Right ventricle myocardium inferior (tissue), 1 donor: ENCODE data around the gene AJUBA. TPM values are rescaled to one million over a fixed set of nuclear protein-coding genes. Genes with fewer than 3 reads are reported as not detected.
"Not testable (repeated sequence)": the region's sequence is repeated elsewhere in the genome, so short reads cannot be mapped to it uniquely, and the experiment has no call there.

Source experiments
- ATAC-seq: fragments of 200-7000 bp; cut with Tn5 transposase; one replicate; pipeline ENCODE4 v1.9.1; 2020; ENCODE audit warnings: mild to moderate bottlenecking, moderate library complexity
- DNase-seq: peaks from one replicate; pipeline ENCODE4 v3.0.0; 2021; ENCODE audit errors: missing footprints
- intact Hi-C: fragments of 100-400 bp; cut with DNase I; formaldehyde crosslinking; loops from one replicate; pipeline ENCODE4 v1.11.0; 2022
- long read RNA-seq: library from polyadenylated mRNA; unstranded; transcript quantifications from one replicate; pipeline ENCODE4 v2.0.0, GENCODE V29; 2021
- total RNA-seq: library from RNA; stranded (reverse); fragmentation: NEBNext Ultra II Directional; extraction: Animal tissue kit (Norgen Biotek cat#: 25700); gene quantifications from one replicate; pipeline ENCODE4 v1.2.1, GENCODE V29; 2021
- donor health status: DM: no; HTN: yes; CAD: no; lungs with severe emphysema.

AJUBA gene
- total RNA-seq: 13.1 TPM
- long read RNA-seq, full-length matches to known transcripts: 10 of 12 reads
- long read RNA-seq, partial matches to known transcripts: 0 of 12 reads
- long read RNA-seq, other reads (novel, unspliced or antisense): 2 of 12 reads

DNA sequence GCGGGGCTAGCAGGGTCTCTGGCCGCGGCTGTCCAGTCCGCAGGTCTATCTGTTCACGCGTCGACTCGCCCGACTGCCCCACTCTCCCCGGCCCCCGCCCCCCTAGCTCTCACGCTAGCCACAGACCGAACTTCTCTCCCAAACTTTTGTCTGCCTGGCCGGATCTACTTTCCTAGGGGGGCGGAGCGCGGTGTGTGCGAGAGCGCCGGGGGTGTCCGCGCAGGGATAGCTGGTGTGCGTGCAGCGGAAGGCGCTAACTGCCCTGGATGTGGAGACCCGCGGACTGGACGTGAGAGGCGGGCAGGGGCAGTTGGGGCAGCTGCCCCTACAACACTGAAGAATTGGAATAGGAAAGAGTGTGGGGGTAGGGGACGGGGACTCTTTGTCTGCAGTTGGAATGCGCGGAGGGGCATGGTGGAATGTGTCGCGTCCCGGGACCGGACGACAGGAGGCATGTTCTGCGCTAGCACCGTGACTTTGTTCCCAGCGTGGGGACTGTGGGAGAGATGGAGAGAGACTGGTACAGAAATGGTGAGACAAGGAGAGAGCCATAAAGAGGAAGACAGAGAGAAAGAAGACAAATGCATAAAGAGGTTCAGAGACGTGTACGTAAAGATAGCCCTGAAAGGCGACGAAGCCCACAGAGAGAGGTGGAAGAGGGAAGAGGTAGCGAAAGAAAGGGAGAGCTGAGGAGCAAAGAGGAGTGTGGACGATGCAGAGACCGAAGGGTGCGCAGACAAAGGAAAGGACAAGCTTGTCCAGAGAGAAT is at the start of gene AJUBA:
Gene AJUBA, minus strand, starts transcription at position 75 of the 769 bp plus-strand sequence. CDS start 285 bp downstream, outside the sequence.
- intact Hi-C loops: loop anchor here (2.0 kb wide), 1 partner anchor 52 kb away; no protein-coding TSS in a partner anchor
- ATAC-seq (peak; percentile 87), DNase-seq (peak; percentile 94)

DNA sequence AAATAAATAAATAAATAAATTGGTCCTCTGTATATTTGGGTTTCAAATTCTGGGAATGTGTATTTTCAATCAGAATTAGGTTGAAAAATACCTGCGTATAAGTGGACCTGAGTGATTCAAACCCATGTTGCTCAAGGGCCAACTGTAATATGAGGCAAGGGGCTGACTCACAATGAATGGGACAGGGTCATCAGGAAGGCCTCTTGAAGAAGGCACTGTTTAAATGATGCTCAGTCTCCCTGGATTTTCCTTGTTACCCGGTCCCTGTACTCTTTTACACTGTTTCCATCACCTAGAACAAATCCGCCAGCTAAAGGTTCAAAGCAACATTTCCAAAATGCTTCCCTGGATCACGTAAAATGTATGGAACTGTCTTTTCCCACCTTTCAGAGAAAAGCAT is 48.6 kb upstream of the AJUBA start:
- DNase-seq (no peak), ATAC-seq (no peak)
- intact Hi-C loops: no loop called here

DNA sequence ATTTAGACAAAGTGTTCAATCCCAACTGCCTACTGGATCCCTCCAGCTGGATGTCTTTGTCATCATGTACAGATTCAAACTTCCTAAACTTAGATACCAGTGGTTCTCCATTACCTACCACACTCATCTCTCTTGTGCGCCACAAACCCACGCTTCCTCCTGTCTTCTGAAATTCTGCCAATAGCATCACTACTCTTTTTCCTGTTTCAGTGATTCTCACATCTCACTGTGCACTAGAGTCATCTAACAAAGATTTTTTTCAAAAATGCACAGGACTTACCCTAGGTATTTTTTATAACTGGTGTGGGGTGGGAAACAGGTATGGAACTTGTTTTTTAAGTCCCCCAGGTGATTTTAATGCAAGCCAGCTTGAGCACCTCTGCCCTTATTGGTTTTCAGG is 46.4 kb upstream of the AJUBA start:
- DNase-seq (no peak), ATAC-seq (no peak)
- intact Hi-C loops: no loop called here

DNA sequence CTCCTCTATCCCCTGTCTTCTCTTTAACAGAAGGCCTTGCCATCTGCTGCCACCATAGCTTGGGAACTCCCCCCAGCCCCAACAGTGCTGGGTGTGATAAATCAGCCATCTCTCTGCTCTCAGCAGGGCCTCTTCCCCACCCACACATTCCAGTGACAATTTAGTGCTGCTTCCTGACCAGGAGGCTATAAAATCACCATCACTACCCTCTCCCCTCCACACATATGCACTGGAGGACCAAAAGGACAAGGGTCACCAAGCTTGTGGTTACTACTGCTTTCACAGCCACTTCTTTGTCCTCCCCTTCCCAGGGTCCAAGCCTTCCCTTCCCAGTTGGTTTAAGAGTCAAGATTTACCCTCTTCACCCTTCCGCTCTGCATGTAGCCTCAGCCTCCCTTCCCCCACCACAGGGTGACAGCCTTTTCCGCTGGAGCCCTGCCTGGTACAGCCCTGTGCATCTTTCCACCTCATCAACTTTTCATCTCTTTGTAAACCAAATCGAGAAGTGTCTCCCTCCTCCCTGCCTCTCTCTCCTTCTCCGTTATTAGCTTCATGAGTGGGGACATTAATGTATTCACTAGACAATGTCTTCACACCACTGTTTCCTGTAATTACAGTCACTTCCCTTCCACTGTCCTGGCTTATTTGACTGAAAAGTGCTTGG is 42.9 kb upstream of the AJUBA start:
- DNase-seq: no peak
- intact Hi-C loops: no loop called here
- no peak for ATAC-seq

DNA sequence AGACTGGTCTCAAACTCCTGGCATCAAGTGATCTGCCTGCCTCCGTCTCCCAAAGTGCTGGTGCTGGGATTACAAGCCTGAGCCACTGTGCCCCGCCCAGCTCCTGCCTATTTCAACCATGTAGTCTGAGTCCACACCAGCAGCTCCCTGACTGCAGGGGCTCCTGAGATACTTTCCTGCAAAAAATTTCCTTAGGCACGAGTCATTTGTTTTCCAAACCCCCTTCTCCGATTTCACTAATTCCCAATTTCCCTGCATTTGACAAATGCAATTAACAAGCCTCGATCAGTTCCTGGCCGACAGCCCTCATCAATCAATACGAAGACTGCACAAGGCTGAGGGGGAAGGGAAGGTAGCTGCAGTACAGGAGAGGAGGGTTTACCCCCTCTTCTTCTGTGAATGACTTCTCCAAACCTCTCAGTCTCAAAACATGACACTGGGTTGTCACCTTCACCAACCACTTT is 42.3 kb upstream of the AJUBA start:
- intact Hi-C loops: no loop called here

DNA sequence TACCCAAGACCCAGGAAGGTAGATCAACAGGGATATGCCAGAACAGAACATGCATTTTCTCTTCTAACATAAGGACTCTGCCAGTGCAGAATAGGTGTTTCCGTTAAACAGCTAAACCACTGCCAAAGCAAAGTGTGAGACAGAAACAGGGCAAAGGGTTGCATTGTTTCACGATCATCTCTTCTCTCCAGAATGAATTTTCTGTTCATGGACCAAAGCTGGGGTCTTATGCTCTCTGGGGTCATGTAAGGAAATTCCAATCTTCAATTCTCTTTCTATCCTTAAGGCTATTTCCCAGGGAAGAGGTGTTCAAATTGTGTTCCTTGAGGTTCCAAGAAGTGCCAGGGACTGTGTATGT is 41.4 kb upstream of the AJUBA start:
- DNase-seq (no peak), ATAC-seq (no peak)
- intact Hi-C loops: no loop called here

More for the DNA sequence above, 42.3 kb upstream of the AJUBA start:
- DNase-seq: no peak
- no peak for ATAC-seq

DNA sequence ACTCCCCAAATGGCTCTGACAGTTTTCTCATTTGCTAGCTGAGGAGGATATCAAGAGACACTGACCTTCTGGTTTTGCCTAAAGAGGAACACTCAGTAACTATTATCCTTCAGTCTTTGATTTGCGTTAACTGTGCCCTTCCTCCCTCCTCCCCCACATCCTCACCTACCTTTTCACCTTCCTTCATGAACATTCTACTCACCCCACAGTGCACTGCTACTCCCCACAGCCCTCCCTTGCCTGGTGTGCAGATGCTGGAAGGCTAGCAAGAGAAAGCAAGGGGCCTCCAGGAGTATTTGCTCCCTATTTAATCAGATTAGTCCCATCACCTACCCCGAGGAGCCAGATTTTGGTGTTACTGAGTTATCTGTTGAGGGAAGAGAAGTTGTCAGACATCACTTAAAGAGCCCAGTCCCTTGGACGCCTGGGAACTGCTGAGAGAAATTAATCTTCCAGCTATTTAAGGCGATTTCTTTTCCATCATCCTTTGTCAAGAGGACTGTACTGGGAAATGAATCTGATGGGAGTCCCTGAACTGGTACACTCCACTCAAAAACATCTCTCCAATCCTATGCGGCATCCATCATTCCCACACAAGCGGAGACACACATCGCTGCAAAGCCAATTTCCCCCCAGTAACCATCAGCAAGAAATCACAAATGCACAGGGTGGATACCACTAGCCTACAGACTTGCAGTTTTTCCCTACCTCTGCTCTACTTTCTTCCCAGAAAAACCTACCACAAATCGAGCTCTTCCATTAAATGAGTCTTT is 40.9 kb upstream of the AJUBA start:
- ATAC-seq: no peak
- intact Hi-C loops: no loop called here
- no peak for DNase-seq

DNA sequence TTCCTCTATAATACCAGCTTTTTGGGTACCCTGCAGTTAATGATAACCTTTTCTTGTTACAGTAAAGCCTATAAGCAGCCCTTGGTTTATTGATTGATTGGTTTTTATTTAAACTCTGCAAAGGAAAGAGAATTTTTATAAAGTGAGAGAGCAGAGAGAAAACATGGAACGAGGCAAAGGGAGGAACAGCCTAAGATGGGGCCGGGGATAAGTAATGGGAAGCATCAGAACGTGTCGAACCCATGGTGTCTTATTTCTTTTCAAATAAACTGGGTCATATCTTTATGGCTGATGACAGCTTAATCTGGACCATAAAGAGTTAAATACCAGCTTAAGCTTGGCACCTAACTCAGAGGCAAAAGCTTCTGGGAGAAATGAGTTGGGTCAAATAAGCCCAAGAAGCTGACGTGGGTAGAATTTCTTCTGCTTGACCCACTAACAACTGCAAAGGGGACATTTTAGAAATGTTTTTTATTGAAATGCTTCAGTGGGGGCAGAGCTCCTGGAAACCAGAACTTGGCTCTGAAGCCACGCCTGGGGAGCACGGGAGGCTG is 39.6 kb upstream of the AJUBA start:
- DNase-seq: no peak
- intact Hi-C loops: no loop called here
- no peak for ATAC-seq

DNA sequence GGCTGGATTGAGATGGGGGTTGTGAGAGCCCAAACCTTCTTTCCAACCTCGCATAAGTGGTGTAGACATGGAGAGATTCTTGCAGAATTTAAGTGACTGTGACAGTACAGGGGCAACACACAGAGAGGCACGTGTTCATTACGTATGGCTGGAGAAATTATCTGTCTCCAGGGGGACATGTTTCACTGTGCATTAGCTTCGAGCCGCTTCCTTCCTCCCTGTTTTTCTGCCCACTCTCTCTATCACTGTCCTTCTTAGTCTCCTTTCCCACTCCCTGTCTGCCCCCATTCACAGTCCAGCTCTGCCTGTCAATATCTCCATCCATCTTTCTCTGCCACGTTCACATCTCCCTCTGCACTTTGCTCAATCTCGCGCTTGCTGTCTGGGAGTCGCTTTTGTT is 39.1 kb upstream of the AJUBA start:
- ATAC-seq: no peak
- intact Hi-C loops: no loop called here
- DNase-seq: no peak

DNA sequence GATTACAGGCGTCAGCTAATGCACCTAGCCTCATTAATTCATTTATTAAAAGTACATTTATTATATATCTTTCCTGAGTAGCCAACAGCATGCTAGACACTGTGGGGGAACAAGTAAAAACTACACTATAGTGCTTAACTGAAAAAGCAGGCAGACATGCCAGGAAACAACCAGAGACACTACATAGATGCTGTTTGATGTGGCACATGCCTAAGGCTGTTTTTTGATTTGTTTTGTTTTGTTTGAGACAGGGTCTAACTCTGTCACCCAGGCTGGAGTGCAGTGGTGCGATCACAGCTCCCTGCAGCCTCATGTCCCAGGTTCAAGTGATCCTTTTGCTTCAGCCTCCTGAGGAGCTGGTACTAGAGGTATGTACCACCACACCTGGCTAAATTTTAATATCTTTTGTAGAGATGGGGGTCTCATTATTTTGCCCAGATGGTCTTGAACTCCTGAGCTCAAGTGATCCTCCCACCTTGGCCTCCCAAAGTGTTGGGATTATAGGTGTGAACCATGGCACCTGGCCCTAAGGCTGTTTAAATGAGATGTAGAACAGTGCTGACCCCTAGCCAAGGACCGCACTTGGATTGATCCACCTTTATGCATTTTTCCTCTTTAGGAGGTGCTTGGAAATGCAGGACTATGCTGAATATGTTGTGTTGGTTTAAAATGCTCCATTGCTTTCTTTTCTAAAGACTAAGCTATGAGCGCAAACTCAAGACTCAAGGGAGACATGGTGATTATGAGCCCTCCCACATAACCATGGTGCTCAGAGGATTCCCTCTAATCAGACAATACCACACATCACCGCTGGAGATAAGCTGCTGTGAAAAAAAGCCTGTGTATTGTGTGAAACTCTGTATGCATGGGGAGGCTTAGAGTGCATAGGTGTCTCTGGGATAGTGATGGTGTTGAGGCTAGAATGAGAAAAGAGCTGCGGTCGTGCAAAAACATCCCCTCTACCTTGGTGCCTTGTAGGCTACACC is 38.1 kb upstream of the AJUBA start:
- DNase-seq (no peak), ATAC-seq (no peak)
- intact Hi-C loops: no loop called here

DNA sequence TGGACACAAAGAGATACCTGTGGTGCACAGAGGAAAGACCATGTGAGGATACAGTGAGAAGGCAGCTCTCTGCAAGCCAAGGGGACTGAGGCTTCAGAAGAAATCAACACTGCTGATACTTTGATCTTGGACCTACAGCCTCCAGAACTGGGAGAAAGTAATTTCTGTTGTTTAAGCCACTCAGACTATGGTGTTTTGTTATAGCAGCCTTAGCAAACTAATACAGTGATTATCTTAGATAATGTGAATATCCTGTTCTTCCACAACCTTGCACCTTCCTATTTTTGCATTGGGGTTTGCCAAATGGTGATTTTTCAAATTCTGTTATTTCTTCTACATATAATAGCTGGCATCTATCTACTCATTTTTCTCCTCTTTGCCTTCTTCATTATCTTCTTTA is 35.8 kb upstream of the AJUBA start:
- intact Hi-C loops: no loop called here
- ATAC-seq (no peak), DNase-seq (no peak)

DNA sequence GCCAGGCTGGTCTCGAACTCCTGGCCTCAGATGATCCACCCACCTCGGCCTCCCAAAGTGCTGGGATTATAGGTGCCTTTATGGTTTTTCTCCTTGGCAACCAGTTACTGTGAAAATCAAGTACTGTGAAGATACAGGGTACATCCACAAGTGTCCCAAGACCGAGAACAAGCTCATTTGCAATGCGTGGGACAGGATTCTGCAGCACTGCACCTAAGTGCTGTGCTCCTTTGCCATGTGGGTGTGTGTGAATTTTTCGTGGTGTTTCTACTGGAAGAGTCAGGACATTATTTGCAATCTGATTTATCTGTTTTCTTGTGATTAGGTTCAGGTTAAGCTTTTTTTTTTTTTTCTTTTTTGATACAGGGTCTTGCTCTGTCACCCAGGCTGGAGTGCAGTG is 34.7 kb upstream of the AJUBA start:
- intact Hi-C loops: no loop called here
- ATAC-seq (no peak), DNase-seq (no peak)

DNA sequence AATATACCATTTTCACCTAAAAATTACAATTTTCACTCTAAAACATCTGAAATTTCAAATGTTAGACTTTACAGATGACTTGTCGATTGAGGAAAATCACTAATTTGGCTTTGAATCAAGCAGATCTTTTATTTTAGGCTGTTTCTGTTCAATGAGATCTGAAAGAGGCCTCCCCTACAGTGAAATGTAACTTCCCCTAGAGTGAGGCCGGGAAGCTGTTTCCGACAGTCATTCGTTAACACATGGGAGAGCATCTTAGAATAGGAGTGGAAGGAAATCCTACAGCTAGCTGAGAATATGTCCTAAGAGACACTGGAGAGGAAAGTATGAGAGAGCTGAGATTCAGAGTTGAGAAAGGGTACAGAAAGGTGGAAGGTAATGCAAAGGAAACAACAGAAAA is 33.3 kb upstream of the AJUBA start:
- DNase-seq (no peak), ATAC-seq (no peak)
- intact Hi-C loops: no loop called here

DNA sequence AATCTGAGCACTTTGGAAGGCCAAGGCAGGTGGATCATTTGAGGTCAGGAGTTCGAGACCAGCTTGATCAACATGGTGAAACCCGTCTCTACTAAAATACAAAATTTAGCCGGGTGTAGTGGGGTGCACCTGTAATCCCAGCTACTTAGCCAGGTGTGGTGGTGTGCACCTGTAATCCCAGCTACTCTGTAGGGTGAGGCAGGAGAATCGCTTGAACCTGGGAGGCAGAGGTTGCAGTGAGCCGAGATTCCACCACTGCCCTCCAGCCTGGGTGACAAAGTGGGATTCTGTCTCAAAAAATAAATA is 31.4 kb upstream of the AJUBA start:
- intact Hi-C loops, DNase-seq, ATAC-seq: not testable (repeated sequence)

DNA sequence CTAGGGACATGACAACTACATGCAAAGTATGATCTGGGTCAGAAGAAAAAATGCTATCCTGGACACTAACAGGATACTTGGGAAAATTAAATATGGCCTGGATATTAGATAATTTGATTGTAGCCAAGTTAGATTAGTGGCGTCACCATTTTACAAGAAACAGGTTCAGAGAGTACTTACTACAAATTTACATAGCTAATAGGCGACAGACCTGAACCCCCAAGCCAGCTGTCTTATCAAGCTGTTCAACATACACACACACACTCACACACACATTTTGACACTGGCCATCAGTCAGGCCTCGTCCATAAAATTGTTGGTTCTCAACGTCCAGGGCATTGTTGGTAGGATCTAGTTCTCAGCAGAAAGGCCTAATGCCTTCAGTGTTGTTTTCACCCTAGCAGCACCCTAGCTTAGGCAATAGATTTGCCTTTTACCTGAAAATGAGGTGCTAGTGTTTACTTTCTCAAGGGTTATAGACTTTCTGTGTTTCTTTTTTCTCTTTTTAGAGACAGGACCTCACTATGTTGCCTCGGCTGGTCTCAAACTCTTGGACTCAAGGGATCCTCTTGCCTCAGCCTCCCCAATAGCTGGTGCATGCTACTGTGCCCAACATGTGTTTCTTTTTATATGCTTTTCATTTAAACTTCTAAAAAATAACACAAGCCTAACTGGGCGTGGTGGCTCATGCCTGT is 30.9 kb upstream of the AJUBA start:
- intact Hi-C loops: no loop called here
- DNase-seq: no peak
- ATAC-seq: no peak

DNA sequence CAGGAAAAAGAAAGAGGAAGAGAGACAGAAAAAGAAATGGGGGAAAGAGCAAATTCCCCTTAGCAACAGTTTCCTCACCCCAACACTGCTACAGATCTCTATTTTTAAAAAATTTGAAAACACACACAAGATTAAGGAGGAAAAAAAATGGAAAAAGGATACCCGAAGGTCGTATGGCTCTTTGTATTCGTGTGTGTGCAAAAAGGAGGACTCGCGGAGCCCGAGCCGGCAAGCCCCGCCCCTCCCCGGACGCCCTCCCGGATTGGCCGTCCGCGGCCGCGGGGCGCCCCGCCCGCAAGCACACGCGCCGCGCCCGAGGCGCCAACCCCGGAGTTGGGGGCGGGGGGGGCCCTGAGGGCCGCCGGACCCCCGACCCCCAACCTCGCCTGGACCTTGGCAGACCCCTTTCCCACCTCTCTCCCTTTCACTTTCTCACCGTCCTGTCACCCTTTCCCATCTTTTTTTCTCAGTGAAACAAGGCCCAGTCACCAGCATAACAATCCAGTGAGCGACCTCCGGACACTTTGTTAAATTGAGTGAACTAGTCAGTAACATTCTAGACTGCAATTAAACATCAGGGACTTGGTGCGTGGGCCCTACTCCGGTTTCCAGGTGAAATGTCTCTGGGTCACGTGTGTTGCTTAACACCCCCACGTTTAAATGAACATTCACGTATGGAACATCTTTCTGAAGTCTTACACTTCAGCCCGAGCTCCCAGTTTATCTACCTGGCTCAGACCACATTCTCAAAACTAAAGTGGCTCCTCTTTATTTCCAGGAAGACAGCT is 27.8 kb upstream of the AJUBA start, which contains the start of gene C14orf93:
Gene C14orf93, minus strand, starts transcription at position 205 of the 788 bp plus-strand sequence. CDS start 11,120 bp downstream, outside the sequence.
- intact Hi-C loops: no loop called here
- peak; percentile 93 for DNase-seq
- ATAC-seq: peak; percentile 40

DNA sequence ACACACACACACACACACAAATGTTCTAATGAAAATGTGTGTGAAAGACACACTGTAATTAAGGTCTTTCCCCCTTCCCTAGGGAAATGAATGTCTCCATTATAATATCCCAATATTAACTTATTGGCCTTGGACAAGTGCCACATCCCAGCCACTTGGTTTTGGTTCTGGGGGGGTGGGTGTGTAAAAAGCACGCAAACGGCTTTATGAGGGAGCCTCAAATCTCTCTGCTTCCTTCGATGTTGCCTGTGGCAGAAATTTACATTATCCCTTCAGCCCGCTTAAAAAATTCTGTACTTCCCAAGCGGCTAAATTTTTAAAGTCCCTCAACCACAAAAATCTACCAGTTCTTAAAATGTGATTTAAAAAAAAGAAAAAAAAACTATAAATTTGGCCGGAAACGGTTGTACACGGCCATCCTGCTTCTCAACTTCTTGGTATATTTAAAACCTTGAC is 27.2 kb upstream of the AJUBA start:
- intact Hi-C loops: no loop called here
- DNase-seq (no peak), ATAC-seq (no peak)
